GM21528 (cell line): ENCODE data around the gene SCIN.
"Not testable (repeated sequence)": the region's sequence is repeated elsewhere in the genome, so short reads cannot be mapped to it uniquely, and the experiment has no call there.

Experiments
- ATAC-seq: cut with Tn5 transposase; IDR thresholded peaks from one replicate; pipeline ENCODE4 v1.9.1; 2021; ENCODE audit warnings: mild to moderate bottlenecking, moderate library complexity; ENCODE audit not compliant: unreplicated experiment, low FRiP score

Gene SCIN

GRCh38 chr7:12686234-12686890 lies 115.8 kb downstream of the SCIN start:
- peak; percentile 94 for ATAC-seq

GRCh38 chr7:12686891-12687717 lies 116.6 kb downstream of the SCIN start, which contains the start of gene ARL4A:
TSS of gene ARL4A (plus strand) at chr7:12687633. CDS start at chr7:12688255, 622 bp downstream.
- peak; percentile 89 for ATAC-seq

GRCh38 chr7:12687718-12688171 lies 117.2 kb downstream of the SCIN start:
- no peak for ATAC-seq

GRCh38 chr7:12688485-12689170 lies 118.1 kb downstream of the SCIN start:
- ATAC-seq: not testable (repeated sequence)

GRCh38 chr7:12689451-12689850 lies 118.9 kb downstream of the SCIN start:
- no peak for ATAC-seq

- ATAC-seq: no peak
Measured at GRCh38 chr7:12690041-12690878, 119.7 kb downstream of the SCIN start.

- ATAC-seq: not testable (repeated sequence)
Measured at GRCh38 chr7:12691388-12691787, 120.9 kb downstream of the SCIN start.

GRCh38 chr7:12692035-12692434 lies 121.5 kb downstream of the SCIN start:
- no peak for ATAC-seq

- no peak for ATAC-seq
Measured at GRCh38 chr7:12692479-12693259, 122.1 kb downstream of the SCIN start.

- no peak for ATAC-seq
Measured at GRCh38 chr7:12694817-12695216, 124.3 kb downstream of the SCIN start.

GRCh38 chr7:12695965-12696364 lies 125.4 kb downstream of the SCIN start:
- no peak for ATAC-seq

- ATAC-seq: no peak
Measured at GRCh38 chr7:12699299-12699698, 128.8 kb downstream of the SCIN start.

- no peak for ATAC-seq
Measured at GRCh38 chr7:12701433-12701832, 130.9 kb downstream of the SCIN start.

GRCh38 chr7:12703881-12704280 lies 133.4 kb downstream of the SCIN start:
- no peak for ATAC-seq

- ATAC-seq: no peak
Measured at GRCh38 chr7:12705878-12706277, 135.4 kb downstream of the SCIN start.

- ATAC-seq: no peak
Measured at GRCh38 chr7:12706900-12707536, 136.5 kb downstream of the SCIN start.

GRCh38 chr7:12708314-12708713 lies 137.8 kb downstream of the SCIN start:
- no peak for ATAC-seq
